ENCODE measurements around the gene ALDH2. TPM values are rescaled to one million over a fixed set of nuclear protein-coding genes. Genes with fewer than 3 reads are reported as not detected.

The ALDH2 gene
- total and polyA plus RNA-seq, 2 of the 8 experiments (the other 6 are each of a cell fraction or from before 2014, with no cell fraction given) = 25.4 to 43.8 TPM

- no peak overlapping the region for H2AFZ ChIP-seq (ENCODE audit: low read length)
- H3K56ac ChIP-seq (replicated peaks; ENCODE audit: insufficient read length, low read depth, low read length) = no peak overlapping the region
- H3K79me1 ChIP-seq (ENCODE audit: low read depth, low read length) = no peaks in the 10 kb centered on the region
- no peak overlapping the region for H2BK12ac ChIP-seq (ENCODE audit: low read depth, low read length)
- peaks cover 5% of the 10 kb centered on the region for H3K23me2 ChIP-seq (ENCODE audit: low read depth, low read length)
- no peaks in the 10 kb centered on the region for H3K79me2 ChIP-seq (ENCODE audit: control insufficient read depth in 1 of 2, insufficient read depth in 2 of 2, low read length in 2 of 2)
- peaks cover 0 to 4% of the 10 kb centered on the region in 2 experiments; a peak in 2 of 4 replicates for H3K9me3 ChIP-seq (ENCODE audit: insufficient read depth in 2 of 2, low read depth in 1 of 2, low read length in 1 of 2)
- H2BK120ac ChIP-seq (replicated peaks; ENCODE audit: low read depth, low read length) = no peak overlapping the region
- no peak overlapping the region for H2BK15ac ChIP-seq (ENCODE audit: low read length)
- FAIRE-seq (no peak), DNase-seq (ENCODE audit: low read depth in 1 of 2, low spot score in 2 of 2) (no peak)
- no peak overlapping the region for H3K4me3 ChIP-seq (ENCODE audit: extremely low read depth in 1 of 4, insufficient read depth in 2 of 4, low read depth in 3 of 4, low read length in 4 of 4)
- no peak overlapping the region for H3K4me2 ChIP-seq (ENCODE audit: insufficient read depth in 1 of 2, low read depth in 2 of 2, low read length in 2 of 2)
- H3K9ac ChIP-seq (replicated peaks in 1 of 4; ENCODE audit: extremely low read depth in 1 of 4, low read depth in 3 of 4, low read length in 3 of 4) = no peak overlapping the region
- H4K8ac ChIP-seq (ENCODE audit: extremely low read depth, insufficient read depth, low read length) = no peak overlapping the region
- H3K18ac ChIP-seq (ENCODE audit: extremely low read depth, low read length) = no peak overlapping the region
- H2BK5ac ChIP-seq (ENCODE audit: low read depth, low read length) = no peak overlapping the region
- no peak overlapping the region for H4K5ac ChIP-seq (ENCODE audit: insufficient read length, low read depth, low read length)
- peaks cover 0 to 2% of the 10 kb centered on the region in 2 experiments for H4K20me1 ChIP-seq (replicated peaks in 1 of 2; ENCODE audit: control insufficient read depth in 1 of 2, insufficient read depth in 2 of 2, low read length in 2 of 2)
- no peak overlapping the region for H3K27ac ChIP-seq (ENCODE audit: low read depth, low read length)
- WGBS, 2 experiments (ENCODE audit: extremely low coverage in 1 of 2, insufficient coverage in 1 of 2, insufficient read length in 1 of 2, insufficient replicate concordance in 2 of 2, low coverage in 1 of 2, low lambda C conversion rate in 2 of 2, missing lambda C conversion rate in 1 of 2) = 87% methylated on average over 3 of the region's 3 CpGs; no CpG with 5 or more reads in 1 of the 2 experiments
- peaks cover 0 to 11% (median 8%) of the 10 kb centered on the region in 4 experiments; a peak in 3 of 7 replicates for H3K4me1 ChIP-seq (replicated peaks in 1 of 4; ENCODE audit: control insufficient read depth in 3 of 4, insufficient read depth in 4 of 4, low read length in 3 of 4)
- no peak overlapping the region; the same call in 1 of the 2 replicates for H2AK5ac ChIP-seq (ENCODE audit: low read depth, low read length)
- H3K36me3 ChIP-seq (ENCODE audit: control insufficient read depth in 2 of 4, insufficient read depth in 4 of 4, low read length in 3 of 4) = no peaks in the 10 kb centered on the region
- no peak overlapping the region for H3K23ac ChIP-seq (ENCODE audit: insufficient read length)
- no peak overlapping the region for H4K91ac ChIP-seq (replicated peaks; ENCODE audit: insufficient read length, low read length)
- no peak overlapping the region for H2BK20ac ChIP-seq (ENCODE audit: low read length)
- H3K4ac ChIP-seq (replicated peaks; ENCODE audit: insufficient read length, low read depth, low read length) = no peak overlapping the region
- H3K14ac ChIP-seq (ENCODE audit: insufficient read length) = no peak overlapping the region
- ChIA-PET POLR2A (ENCODE audit: partially characterized antibody) (interaction anchor here (0.6 to 3.9 kb wide), 8 partner anchors 8 to 826 kb away, joined by 3 to 18 read pairs (median 4); partner anchors contain the start of gene MAPKAPK5), CTCF (ENCODE audit: partially characterized antibody) (interaction anchor here (0.9 to 3.4 kb wide), 7 partner anchors 8 to 51 kb away, joined by 3 to 18 read pairs (median 4); no protein-coding TSS in a partner anchor)
- H3K27me3 ChIP-seq (replicated peaks in 1 of 4; ENCODE audit: control insufficient read depth in 3 of 4, extremely low read depth in 1 of 4, insufficient read depth in 3 of 4, low read length in 3 of 4) = peaks cover 0 to 5% (median 0%) of the 10 kb centered on the region in 4 experiments; a peak in 3 of 7 replicates
- no peak for TF ChIP-seq ATF2 (IDR thresholded peaks at IDR 0.05; ENCODE audit: low read length)
- no peak for TF ChIP-seq RAD21 (IDR thresholded peaks at IDR 0.05 in 1 of 2, conservative IDR thresholded peaks at IDR 0.05 in 1 of 2; ENCODE audit: low read depth in 2 of 2, low read length in 2 of 2)
- TF ChIP-seq FOSL1 (IDR thresholded peaks at IDR 0.05; ENCODE audit: insufficient read depth, low read depth, low read length) = no peak
- TF ChIP-seq SAP30 (IDR thresholded peaks at IDR 0.05; ENCODE audit: insufficient read depth, insufficient replicate concordance, low read length) = no peak
- TF ChIP-seq E2F6 (IDR thresholded peaks at IDR 0.05) = no peak
- TF ChIP-seq SIRT6 (IDR thresholded peaks at IDR 0.05; ENCODE audit: low read length) = no peak
- no peak for TF ChIP-seq RBBP5 (IDR thresholded peaks at IDR 0.05; ENCODE audit: borderline replicate concordance, low read depth, low read length)
- no peak for TF ChIP-seq SP2 (IDR thresholded peaks at IDR 0.05; ENCODE audit: low read length)
- TF ChIP-seq BCL11A (IDR thresholded peaks at IDR 0.05; ENCODE audit: low read depth in 2 of 2, low read length in 2 of 2) = no peak
- no peak for TF ChIP-seq PHF8 (conservative IDR thresholded peaks at IDR 0.05; ENCODE audit: low read depth, low read length)
- no peak for TF ChIP-seq SRF (IDR thresholded peaks at IDR 0.05; ENCODE audit: low read depth, low read length)
Measured at GRCh38 chr12:111761706-111762105, 5.0 kb upstream of the ALDH2 start.
